C1 segment of cervical spinal cord (tissue), 14 donors: ENCODE results near the gene GNA12.

ENCODE experiments used
- DNase-seq, 14 donors: peaks; one replicate each; lab custom pipeline; 2025; lab: John Stamatoyannopoulos, UW

Gene GNA12, protein sequence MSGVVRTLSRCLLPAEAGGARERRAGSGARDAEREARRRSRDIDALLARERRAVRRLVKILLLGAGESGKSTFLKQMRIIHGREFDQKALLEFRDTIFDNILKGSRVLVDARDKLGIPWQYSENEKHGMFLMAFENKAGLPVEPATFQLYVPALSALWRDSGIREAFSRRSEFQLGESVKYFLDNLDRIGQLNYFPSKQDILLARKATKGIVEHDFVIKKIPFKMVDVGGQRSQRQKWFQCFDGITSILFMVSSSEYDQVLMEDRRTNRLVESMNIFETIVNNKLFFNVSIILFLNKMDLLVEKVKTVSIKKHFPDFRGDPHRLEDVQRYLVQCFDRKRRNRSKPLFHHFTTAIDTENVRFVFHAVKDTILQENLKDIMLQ

DNA sequence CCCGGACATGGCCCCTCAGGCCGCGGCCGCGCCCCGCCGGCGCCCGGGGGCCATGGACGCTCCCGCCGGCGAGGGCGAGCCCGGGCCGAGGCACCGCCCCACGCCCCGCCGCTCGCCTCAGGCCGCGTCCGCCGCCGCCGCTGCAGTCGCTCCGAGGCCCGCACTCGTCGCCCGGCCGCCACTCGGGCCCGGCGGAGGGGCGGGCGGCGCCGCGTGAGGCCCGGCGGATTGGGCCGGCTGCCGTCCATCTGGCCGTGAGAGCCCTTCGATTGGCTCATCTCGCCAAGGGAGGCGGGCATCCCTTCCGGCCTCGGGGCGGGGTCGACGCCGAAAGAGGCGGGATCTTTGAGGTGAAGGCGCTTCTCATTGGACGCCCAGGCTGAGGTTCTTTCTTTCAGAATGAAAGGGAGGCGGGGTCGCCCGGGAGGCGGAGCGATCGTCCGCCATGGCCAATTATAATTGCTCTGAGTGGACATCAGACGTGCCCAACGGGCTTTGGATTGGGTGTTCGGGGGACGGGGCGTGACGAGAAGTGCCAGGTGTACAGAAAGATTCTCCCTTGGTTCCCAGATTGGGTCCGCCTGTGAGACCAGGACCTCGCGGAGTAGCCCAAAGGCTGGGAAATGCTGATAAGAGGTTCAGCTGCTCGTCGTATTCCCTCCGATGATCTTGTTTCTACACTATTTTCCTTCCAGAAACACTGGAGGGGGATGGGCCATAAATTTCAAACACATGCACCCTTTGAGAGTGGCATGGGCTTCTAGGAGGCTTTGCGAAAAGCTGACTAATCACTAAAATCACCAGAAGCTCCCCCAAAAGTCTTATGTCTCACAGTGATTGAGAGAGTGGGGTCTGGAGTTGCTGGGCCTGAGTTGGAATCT, at the start of gene GNA12:
TSS of gene GNA12 (minus strand) at position 156 of the 881 bp plus-strand sequence. CDS start at position 9, 147 bp downstream.
- DNase-seq = peak; percentile 83 to 99 (median 96)

DNA sequence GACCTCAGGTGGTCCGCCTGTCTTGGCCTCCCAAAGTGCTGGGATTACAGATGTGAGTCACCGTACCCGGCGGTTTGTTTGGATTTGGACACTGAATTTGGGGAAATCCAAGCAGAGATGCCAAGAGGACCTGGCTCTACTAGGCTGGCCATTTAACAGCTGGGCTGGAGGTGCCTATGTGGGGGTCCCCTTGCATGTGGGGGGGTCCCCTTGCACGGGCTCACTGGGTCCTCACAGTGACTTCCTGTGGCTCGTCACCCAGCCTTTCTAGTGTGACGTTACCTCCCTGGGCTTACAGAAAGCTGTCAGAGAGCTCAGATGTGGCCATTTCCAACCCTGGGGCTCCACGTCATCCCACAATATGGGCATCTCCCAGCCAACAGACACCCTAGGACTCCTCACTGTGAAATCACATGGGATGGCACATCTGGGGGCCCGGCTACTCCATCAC, 49.3 kb upstream of the GNA12 start:
- DNase-seq = no peak

DNA sequence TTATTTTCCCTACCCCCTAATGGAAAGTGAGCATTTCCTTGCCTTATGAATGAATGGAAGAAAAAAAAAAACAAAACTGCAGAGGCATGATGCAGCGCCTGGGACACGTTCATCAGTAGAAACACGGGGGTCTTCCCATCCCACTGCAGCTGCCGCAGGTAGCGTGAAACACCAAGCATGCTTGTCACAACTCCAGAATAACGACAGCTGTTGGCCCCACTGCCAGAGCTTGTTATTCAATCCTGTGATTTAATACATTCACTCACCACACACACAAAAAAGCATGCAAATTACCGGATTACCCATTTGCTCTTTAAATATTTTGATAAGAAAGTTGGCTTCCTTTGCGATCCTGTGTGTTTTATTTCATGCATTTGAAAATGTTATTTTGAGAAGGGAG, 48.4 kb upstream of the GNA12 start:
- no peak for DNase-seq

DNA sequence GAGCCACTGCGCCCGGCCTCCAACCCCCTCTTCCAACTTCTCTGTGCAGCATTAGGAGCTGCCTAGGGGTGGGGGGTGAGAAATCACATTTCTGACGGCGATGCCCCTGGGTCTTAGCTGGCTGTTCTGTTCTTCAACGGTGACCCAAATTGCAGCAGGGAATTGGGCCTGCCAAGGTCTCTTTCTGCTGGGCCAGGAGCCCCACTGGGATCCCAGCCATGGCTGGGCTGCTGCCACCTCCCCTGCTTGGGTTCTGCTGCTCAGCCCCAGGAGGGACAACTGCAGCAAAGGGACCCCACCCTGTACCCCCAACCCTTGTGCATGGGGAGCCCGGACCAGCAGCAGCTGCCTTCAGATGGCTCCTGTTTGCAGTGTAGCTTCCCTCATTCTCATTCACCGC, 43.7 kb upstream of the GNA12 start:
- DNase-seq = peak in 1 of 14 donors; percentile 5

DNA sequence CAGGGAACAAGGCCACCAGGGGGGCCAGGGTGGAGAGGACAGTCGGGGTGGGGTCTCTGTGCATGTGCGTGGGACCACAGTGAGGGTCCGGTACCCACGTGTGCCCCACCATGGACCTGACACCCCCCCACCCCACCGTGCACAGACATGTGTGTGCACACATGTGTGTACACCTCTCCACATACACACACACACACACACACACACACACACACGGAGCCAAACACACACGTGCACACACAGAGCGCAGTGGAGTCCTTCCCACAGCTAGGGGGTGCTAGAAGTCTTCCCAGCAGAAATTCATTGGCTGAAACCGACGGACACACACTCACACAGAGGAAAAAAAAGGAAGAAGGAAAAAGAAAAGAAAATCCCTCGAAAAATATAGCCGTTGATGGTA, 42.8 kb upstream of the GNA12 start:
- DNase-seq = peak in 1 of 14 donors; percentile 9

DNA sequence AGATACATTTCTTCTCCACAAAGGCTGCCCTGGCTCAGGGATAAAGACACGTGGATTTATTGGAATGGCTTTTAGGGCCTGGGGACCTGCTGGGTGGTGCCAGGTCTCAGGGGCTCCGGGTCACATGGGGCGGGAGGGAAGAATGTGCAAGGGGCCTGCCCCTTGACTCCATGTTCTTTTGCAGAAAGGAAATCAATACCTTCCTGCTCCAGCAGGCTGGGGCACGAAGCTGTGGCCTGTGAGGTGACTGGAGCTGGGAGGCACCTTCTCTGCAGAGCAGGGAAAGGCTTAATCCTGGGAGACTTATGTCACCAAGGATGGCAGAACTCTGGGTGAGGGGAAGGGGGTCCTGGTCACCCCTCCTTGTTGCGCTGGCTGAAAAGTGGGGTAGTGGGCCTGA, 42.3 kb upstream of the GNA12 start:
- DNase-seq = no peak

DNA sequence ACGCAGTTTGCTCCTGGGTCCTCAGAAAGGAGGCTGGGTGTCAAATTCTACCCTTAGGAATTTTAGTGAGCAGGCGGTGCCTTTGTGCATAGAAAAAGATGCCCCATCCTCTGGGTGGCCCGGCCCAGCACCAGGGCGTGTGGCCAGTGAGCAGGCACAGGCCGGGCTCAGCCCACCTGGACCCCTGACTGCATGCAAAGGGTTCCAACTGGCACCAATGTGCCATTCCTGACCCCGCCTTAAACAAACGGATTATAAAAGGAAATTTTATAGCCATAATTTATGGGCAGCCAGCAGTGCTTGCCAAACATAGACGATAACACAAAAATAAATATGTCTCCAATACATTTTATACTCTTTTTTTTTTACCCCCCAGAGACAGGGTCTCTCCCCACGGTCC, 40.1 kb upstream of the GNA12 start:
- no peak for DNase-seq

DNA sequence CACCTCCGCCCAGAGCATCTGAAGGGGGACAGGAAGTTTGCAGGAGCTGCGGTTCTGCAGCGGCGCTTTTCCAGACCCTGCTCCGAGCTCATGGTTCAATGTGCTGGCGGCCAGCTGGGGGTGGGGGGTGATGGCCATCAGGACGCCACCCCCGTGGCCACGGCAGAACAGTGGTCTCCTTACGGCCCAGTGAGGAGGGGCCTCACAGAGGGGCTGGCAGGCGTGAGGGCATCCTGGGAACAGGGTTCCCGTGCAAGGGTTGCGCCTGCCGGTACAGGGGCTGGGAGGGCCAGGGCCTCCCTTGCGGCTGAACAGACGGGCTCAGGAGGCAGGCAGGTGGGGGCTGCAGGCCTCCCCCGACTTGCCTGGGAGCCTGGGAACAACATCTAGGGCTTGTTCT, 39.0 kb upstream of the GNA12 start:
- no peak for DNase-seq

DNA sequence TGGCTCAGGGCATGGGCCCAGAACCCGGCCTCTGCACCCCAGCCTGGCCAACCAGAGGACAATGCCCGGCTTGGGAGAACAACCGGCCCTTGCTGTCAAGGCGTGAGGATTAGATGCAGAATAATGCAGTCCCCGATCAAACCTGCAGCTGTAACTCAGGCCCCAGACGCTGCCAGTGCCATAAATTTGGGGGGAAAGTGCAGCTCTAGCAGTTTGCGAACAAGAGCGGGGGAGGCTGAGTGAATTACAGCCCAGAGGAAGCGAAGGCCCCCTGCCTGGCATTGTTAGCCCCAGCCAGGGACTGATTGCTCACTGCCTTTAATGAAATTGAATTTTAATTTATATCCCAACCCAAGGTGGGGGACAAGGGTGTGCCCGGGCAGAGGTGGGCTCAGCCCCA, 38.0 kb upstream of the GNA12 start:
- no peak for DNase-seq

DNA sequence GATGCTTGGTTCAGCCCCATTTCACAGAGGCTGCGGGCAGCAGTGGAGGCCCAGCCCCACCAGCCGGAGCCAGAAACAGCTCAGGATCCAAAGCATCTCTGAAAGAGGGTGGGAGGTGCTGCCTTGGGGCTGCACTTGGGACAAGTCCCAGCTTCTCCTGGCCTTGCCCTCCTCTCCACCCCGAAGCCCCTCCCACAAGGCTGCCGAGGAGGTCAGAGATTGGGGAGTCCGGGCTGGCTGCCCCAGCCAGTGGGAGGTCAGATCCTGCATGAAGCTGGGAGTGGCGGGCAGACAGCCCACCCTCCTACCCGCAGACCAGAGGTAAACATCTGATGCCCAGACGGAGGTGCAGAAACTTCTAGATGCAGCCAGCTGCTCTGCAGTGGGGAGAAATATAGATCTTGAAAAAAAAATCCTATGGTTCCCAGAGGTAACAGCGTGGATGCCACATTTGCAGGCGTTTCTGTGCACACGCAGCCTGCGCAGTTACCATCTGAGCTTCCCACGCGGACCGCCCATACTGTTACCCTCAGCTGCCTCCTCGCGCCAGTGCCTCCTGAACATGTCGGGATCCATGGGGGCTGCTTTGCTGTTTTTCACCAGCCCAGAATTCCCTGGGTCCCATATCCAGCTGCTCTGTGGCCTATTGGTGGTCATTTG, 36.9 kb upstream of the GNA12 start:
- DNase-seq = no peak

DNA sequence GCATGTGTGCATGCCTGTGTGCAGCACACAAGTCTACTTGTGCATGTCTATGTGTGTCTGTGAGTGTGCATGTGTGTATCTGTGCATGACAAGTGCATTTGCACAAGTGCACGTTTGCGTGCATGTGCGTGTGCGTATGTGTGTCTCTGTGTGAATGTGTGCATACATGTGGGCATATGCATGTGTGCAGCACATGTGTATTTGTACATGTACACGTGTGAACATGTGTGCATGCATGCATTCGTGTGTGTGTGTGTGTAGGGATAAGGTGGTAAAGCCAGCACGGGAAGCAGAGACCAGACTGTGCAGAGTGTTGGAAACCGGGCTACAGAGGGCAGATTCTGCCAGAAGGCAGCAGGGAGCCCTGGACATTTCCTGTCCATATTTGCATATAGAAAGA, 35.9 kb upstream of the GNA12 start:
- no peak for DNase-seq

DNA sequence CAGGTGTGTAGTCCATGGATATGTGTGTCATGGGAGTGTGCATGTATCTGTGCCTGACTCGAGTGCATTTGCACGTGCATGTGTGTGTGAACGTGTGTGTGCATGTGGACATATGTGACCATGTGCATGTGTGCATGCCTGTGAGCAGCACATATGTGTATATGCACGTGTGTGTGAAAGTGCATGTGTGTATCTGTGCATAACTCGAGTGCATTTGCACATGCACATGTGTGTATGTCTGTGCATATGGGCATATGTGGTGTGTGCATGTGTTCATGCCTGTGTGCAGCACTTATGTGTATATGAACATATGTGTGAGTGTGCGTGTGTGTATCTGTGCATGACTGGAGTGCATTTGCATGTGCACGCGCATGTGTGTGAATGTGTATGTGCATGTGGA, 35.2 kb upstream of the GNA12 start:
- DNase-seq = no peak

DNA sequence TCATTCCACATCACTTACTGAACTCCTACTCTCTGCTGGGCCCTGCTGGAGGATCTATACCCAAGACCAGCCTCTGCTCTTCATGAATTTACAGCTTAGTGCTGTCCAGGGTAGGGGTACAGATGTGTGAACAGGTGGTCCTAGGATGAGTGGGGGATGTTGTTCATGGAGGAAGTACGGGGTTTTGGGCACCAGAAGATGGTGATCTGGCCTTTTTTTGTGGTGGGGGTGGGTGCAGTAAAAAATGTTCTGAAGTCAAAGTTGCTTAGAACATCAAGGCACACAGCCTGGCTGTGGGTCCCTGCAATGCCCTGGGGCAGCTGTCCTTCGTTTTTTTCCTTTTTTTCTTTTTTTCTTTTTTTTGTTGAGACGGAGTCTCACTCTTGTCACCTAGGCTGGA, 34.2 kb upstream of the GNA12 start:
- DNase-seq = no peak

DNA sequence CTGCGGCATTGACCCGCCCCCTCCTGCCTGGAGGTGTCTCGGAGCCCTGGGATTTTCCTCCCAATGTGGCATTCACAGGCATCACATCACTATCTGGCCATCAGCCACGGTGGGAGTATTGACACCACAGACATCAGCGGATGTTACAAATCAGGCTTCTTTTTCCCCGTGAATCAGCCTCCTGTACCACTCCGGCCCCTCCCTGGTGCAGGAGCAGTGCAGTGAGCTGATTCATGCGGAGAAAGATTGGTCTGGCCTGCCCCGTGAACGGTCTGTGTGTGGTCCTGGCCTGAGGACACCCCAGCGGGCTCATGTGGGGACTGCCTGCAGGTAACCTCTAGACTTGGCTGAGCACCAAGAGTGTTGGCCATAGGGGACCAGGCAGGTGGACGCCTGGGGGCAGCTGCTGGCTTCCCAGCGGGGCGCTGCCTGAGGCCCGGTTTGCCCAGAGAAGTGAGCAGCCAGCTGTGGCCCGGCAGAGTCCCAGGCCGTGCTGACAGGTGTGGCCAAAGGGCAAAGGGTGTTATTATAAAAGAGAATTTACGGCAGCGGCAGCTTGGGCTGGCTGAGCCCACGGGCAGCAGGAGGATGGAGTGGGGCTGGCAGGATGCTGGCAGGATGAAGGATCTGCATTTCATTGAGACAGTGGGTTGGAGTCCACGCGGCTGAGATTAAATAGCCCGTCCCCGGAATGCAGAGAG, 32.1 kb upstream of the GNA12 start:
- DNase-seq = no peak

DNA sequence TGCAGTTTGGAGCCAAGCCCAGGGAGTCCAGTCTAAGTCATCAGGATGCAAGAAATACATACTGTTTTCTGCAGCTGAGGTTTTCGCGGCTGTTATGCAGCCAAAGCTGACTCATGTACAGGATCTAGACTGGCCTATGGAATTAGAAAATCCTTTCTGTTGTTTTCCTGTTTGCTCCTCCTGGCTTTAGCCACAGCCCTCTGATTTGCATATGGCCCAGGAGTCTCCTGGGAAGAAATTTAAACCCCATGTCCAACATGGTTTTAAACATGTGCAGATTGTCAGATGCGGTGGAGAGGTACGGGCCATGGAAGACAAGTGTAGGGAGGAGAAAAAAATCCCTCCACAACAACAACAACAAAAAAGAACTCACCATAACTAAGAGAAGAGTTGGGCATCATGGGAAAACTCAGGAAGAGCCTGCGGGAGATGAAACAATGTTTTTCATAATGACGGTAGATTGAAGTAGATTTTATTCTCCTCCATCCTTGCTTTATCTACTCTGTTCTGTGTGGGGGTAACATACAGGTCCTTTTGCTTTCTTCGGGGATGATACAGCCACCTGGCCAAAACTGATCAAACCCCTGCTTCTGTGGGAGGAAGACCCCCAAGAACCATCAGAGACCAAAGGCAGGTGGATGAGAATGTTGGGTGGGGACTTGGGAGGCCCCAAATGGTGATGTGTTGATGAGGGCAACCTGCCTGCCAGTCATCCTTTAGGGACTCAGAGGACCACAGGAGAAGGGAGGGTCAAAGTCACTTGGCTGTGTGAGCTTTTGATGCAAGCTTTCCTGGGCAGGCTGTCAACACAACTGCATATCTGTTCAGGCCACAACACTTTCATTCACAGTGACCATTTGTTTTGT, 29.8 kb upstream of the GNA12 start:
- no peak for DNase-seq

DNA sequence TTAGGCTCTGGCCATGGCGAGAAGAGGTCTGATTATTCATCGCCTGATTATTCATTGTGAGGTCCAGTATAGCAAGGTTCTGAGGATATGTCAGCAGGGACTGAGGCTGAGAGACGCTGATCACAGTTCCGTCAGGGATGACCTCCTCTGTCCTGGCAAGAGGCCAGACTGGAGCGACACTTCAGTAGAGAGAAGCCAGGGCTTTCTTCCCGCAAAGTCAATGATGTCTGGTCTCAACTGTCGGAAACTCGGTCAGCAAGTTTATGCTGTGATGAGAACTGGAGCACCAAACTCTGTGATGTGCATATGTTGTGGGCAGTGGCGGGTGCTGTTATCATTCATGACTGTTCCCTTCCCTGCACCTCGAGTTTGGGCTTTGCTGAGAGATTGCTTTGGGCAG, 29.0 kb upstream of the GNA12 start:
- no peak for DNase-seq

DNA sequence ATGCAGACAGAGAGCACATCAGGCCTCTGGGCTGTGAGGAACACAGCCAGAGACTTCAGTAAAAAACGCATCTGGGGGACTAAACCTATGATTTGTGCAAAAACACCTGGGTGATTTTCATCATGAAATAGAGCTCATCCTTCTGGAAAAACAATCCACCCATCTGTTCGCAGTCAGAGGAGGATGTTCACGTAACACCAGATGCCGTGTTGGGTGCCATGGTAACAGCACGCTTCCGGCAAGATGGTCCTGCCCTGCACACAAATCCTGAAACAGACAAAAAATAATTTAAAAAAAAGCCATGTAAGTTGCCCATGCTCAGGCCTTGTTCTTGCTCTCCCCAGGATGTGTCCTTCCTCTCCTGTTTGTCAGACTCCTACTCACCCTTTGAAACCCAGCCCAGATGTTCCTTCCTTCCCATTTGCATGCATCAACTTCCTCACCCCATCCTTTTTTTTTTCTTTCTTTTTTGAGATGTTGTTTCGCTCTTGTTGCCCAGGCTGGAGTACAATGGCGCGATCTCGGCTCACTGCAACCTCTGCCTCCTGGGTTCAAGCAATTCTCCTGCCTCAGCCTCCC, 28.3 kb upstream of the GNA12 start:
- no peak for DNase-seq

DNA sequence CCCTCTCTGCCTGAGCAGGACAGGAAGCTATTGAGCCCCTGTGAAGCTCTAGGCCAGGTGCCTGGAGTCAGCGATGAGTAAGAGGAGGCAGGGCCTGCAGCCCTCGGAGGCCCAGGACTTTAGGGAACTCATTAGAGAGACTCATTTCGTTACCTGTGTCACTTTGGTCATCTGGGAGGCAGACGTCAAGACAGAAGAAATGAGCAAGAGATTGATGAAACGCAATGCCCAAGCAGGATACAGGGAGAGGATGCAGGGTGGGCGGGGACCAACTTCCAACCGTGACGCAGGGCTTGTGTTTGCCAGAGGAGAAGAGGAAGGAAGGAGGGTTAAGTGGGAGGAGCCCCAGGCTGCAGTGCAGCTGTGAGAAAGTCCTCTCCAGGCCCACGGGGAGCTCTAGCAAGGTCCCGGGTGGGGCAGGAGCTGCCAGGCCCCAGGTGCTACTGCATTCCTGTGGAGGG, 26.4 kb upstream of the GNA12 start:
- peak in 5 of 14 donors; percentile 5 to 26 (median 18) for DNase-seq

DNA sequence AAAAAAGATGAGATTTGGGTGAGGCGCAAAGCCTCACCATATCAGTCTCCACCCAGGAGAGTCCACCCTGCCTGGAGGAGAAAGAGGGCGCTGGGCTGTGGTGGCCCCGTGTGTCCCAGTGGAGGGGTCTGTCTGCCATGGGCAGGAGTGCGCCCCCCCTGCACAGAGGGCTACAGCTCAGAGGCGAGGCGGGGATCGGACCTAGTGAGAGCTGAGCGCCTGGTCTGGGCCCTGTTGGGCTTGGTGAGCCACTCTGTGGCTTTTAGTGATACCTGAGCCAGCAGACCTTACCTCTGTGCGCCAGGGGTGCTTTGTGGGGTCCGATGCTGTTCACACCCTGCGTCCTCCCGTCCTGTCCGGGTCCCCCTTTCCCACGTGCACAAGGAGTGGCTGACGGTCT, 25.9 kb upstream of the GNA12 start:
- no peak for DNase-seq

DNA sequence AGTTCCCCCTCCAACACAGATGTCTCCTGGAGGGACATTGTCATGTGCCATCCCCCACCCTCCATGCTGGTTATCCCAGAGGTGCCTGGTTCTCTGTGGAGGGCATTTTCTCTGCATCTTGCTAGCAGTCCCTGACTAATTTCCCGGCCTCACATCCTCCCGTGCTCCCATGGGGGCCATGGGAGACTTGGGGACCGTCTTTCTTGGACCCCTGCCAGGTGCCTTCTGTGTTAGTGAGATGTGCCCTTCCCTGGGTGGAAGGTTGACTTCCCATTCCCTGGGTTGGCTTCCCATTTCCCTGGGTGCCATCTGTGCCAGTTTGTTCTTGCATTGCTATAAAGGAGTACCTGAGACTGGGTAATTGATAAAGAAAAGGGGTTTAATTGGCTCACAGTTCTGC, 22.5 kb upstream of the GNA12 start:
- DNase-seq = no peak
